Measurements from ENCODE around the gene RRAGC. TPM values are rescaled to one million over a fixed set of nuclear protein-coding genes. Genes with fewer than 3 reads are reported as not detected.

The RRAGC gene
- total RNA-seq, 1 experiment from 2014 or later: 11.4 TPM

- peaks cover 41% of the 10 kb centered on the region for H3K4me1 Mint-ChIP-seq
- TF ChIP-seq PRRX2 (CRISPR knock-in tag; IDR thresholded peaks at IDR 0.05): no peak
- no peak for TF ChIP-seq EMX1 (CRISPR knock-in tag; IDR thresholded peaks at IDR 0.05)
- no peak for TF ChIP-seq ZNF121 (CRISPR knock-in tag; IDR thresholded peaks at IDR 0.05)
- no peak for TF ChIP-seq ZNF671 (CRISPR knock-in tag; IDR thresholded peaks at IDR 0.05)
- no peak for TF ChIP-seq HMGA2 (CRISPR knock-in tag; IDR thresholded peaks at IDR 0.05)
- no peak for TF ChIP-seq FOXP4 (CRISPR knock-in tag; IDR thresholded peaks at IDR 0.05)
- POLR2A ChIA-PET: no interaction called here
- H3K4me3 Mint-ChIP-seq: no peak overlapping the region
- peaks cover 2% of the 10 kb centered on the region for H3K27me3 Mint-ChIP-seq (ENCODE audit: low read depth)
- H3K36me3 Mint-ChIP-seq: 0 out of 2 replicates have a peak, but pooled peaks cover 6% of the 10 kb centered on the region
- ATAC-seq (no peak), DNase-seq (ENCODE audit: low spot score) (no peak)
- peaks cover 22% of the 10 kb centered on the region for H3K9me3 Mint-ChIP-seq
- CTCF ChIA-PET: interaction anchor here (1.7 kb wide), 1 partner anchor 11 kb away, joined by 5 read pairs; no protein-coding TSS in a partner anchor
- no peak overlapping the region for H3K27ac Mint-ChIP-seq
Measured at GRCh38 chr1:38790422-38791163, 69.0 kb downstream of the RRAGC start.

- ATAC-seq: no peak; the same call in 1 of the 2 replicates
Measured at GRCh38 chr1:38789498-38790169, 69.9 kb downstream of the RRAGC start.

GRCh38 chr1:38788341-38789336, 70.9 kb downstream of the RRAGC start:
- Mint-ChIP-seq H3K4me1 (peaks cover 41% of the 10 kb centered on the region), H3K27ac (no peak overlapping the region), H3K27me3 (ENCODE audit: low read depth) (peaks cover 2% of the 10 kb centered on the region), H3K36me3 (0 out of 2 replicates have a peak, but pooled peaks cover 6% of the 10 kb centered on the region), H3K9me3 (peaks cover 9% of the 10 kb centered on the region; the same call in 1 of the 2 replicates), H3K4me3 (no peak overlapping the region)
- ChIA-PET CTCF (interaction anchor here (0.5 to 0.8 kb wide), 5 partner anchors 17 to 334 kb away, joined by 3 to 4 read pairs (median 3); no protein-coding TSS in a partner anchor), POLR2A (no interaction called here)
- peak; percentile 65 for ATAC-seq
- TF ChIP-seq ZNF219 (CRISPR knock-in tag; IDR thresholded peaks at IDR 0.05; ENCODE audit: borderline replicate concordance): no peak
- TF ChIP-seq ATF1 (CRISPR knock-in tag; IDR thresholded peaks at IDR 0.05): no peak
- no peak for TF ChIP-seq CREM (CRISPR knock-in tag; IDR thresholded peaks at IDR 0.05)
- no peak for TF ChIP-seq GTF2I (CRISPR knock-in tag; conservative IDR thresholded peaks at IDR 0.05)
- TF ChIP-seq ATF2 (CRISPR knock-in tag; IDR thresholded peaks at IDR 0.05; ENCODE audit: borderline replicate concordance, low read depth): no peak
- TF ChIP-seq EMX1 (CRISPR knock-in tag; IDR thresholded peaks at IDR 0.05): no peak
- TF ChIP-seq ZNF425 (CRISPR knock-in tag; conservative IDR thresholded peaks at IDR 0.05): no peak
- TF ChIP-seq GABPB1 (CRISPR knock-in tag; IDR thresholded peaks at IDR 0.05): no peak
- DNase-seq (ENCODE audit: low spot score): no peak

More at GRCh38 chr1:38789498-38790169, 69.9 kb downstream of the RRAGC start:
- no peak for DNase-seq (ENCODE audit: low spot score)
- ChIA-PET CTCF (interaction anchor here (1.7 kb wide), 1 partner anchor 11 kb away, joined by 5 read pairs; no protein-coding TSS in a partner anchor), POLR2A (interaction anchor here (0.6 kb wide), 1 partner anchor 17 kb away, joined by 3 read pairs; no protein-coding TSS in a partner anchor)
- Mint-ChIP-seq H3K4me3 (no peak overlapping the region), H3K36me3 (0 out of 2 replicates have a peak, but pooled peaks cover 6% of the 10 kb centered on the region), H3K27me3 (ENCODE audit: low read depth) (peaks cover 2% of the 10 kb centered on the region), H3K9me3 (peaks cover 18% of the 10 kb centered on the region), H3K4me1 (peaks cover 41% of the 10 kb centered on the region), H3K27ac (no peak overlapping the region)
- TF ChIP-seq ATF6 (CRISPR knock-in tag; IDR thresholded peaks at IDR 0.05) (no peak), CREM (CRISPR knock-in tag; IDR thresholded peaks at IDR 0.05) (no peak)
